HG02588 (cell line): ENCODE data around the gene PIGU.
"Not testable (repeated sequence)": the region's sequence is repeated elsewhere in the genome, so short reads cannot be mapped to it uniquely, and the experiment has no call there.

Source experiments
- ATAC-seq: cut with Tn5 transposase; IDR thresholded peaks from one replicate; pipeline ENCODE4 v1.9.1; 2021; ENCODE audit warnings: mild to moderate bottlenecking, moderate library complexity; ENCODE audit not compliant: unreplicated experiment

PIGU gene

GRCh38 chr20:34663213-34663943 is 13.5 kb downstream of the PIGU start:
- no peak for ATAC-seq

- not testable (repeated sequence) for ATAC-seq
These were observed 15.1 kb downstream of the PIGU start for GRCh38 chr20:34661811-34662210.

GRCh38 chr20:34658654-34659053 is 18.2 kb downstream of the PIGU start:
- not testable (repeated sequence) for ATAC-seq

- ATAC-seq, result no peak
These were observed 22.6 kb downstream of the PIGU start for GRCh38 chr20:34654207-34654744.

- ATAC-seq, result no peak
These were observed 25.7 kb downstream of the PIGU start for GRCh38 chr20:34651200-34651599.

- no peak for ATAC-seq
These were observed 29.2 kb downstream of the PIGU start for GRCh38 chr20:34647737-34648136.

- no peak for ATAC-seq
These were observed 31.9 kb downstream of the PIGU start for GRCh38 chr20:34644951-34645350.

- no peak for ATAC-seq
These were observed 32.5 kb downstream of the PIGU start for GRCh38 chr20:34644345-34644744.

- no peak for ATAC-seq
These were observed 33.0 kb downstream of the PIGU start for GRCh38 chr20:34643928-34644327.

GRCh38 chr20:34642009-34642408 is 34.9 kb downstream of the PIGU start:
- no peak for ATAC-seq

GRCh38 chr20:34639755-34640222 is 37.1 kb downstream of the PIGU start:
- ATAC-seq, result no peak

GRCh38 chr20:34638532-34638931 is 38.4 kb downstream of the PIGU start:
- ATAC-seq, result no peak

- no peak for ATAC-seq
These were observed 38.9 kb downstream of the PIGU start for GRCh38 chr20:34638039-34638292.

- no peak for ATAC-seq
These were observed 39.5 kb downstream of the PIGU start for GRCh38 chr20:34637245-34638038.

GRCh38 chr20:34636648-34637047 is 40.2 kb downstream of the PIGU start:
- ATAC-seq, result no peak

- ATAC-seq, result no peak
These were observed 42.5 kb downstream of the PIGU start for GRCh38 chr20:34634392-34634791.

- no peak for ATAC-seq
These were observed 43.9 kb downstream of the PIGU start for GRCh38 chr20:34632870-34633452.

GRCh38 chr20:34629904-34630303 is 47.0 kb downstream of the PIGU start:
- no peak for ATAC-seq

GRCh38 chr20:34629342-34629741 is 47.5 kb downstream of the PIGU start:
- no peak for ATAC-seq

GRCh38 chr20:34628026-34628425 is 48.9 kb downstream of the PIGU start:
- ATAC-seq, result no peak

- ATAC-seq, result no peak
These were observed 49.4 kb downstream of the PIGU start for GRCh38 chr20:34627458-34627857.

- no peak for ATAC-seq
These were observed 49.9 kb downstream of the PIGU start for GRCh38 chr20:34626992-34627391.
